Measurements from ENCODE around the gene SCN5A.
A peak's percentile ranks its signal among the peaks of the same experiment; 100 is the strongest.

The SCN5A gene

GRCh38 chr3:38649500-38650247 is at the start of gene SCN5A:
Gene SCN5A, minus strand, starts transcription at chr3:38649687. Its CDS starts 16,380 bp downstream, at chr3:38633307.
- DNase-seq (ENCODE audit: low spot score) = peak; percentile 52

GRCh38 chr3:38698760-38699159 is 49.3 kb upstream of the SCN5A start:
- no peak for DNase-seq (ENCODE audit: low spot score)

GRCh38 chr3:38698061-38698460 is 48.6 kb upstream of the SCN5A start:
- DNase-seq (ENCODE audit: low spot score) = no peak

- DNase-seq (ENCODE audit: low spot score) = no peak
These were observed 46.5 kb upstream of the SCN5A start for GRCh38 chr3:38696034-38696433.

GRCh38 chr3:38690185-38690584 is 40.7 kb upstream of the SCN5A start:
- no peak for DNase-seq (ENCODE audit: low spot score)

- no peak for DNase-seq (ENCODE audit: low spot score)
These were observed 40.3 kb upstream of the SCN5A start for GRCh38 chr3:38689774-38690173.

- DNase-seq (ENCODE audit: low spot score) = no peak
These were observed 39.9 kb upstream of the SCN5A start for GRCh38 chr3:38689346-38689745.

- no peak for DNase-seq (ENCODE audit: low spot score)
These were observed 37.8 kb upstream of the SCN5A start for GRCh38 chr3:38687321-38687720.

- no peak for DNase-seq (ENCODE audit: low spot score)
These were observed 35.1 kb upstream of the SCN5A start for GRCh38 chr3:38684546-38684945.

GRCh38 chr3:38669668-38670067 is 20.2 kb upstream of the SCN5A start:
- DNase-seq (ENCODE audit: low spot score) = no peak

GRCh38 chr3:38662544-38662943 is 13.1 kb upstream of the SCN5A start:
- DNase-seq (ENCODE audit: low spot score) = peak; percentile 75

GRCh38 chr3:38658841-38659240 is 9.4 kb upstream of the SCN5A start:
- no peak for DNase-seq (ENCODE audit: low spot score)

- DNase-seq (ENCODE audit: low spot score) = no peak
These were observed 7.9 kb upstream of the SCN5A start for GRCh38 chr3:38657369-38657768.

- peak; percentile 65 for DNase-seq (ENCODE audit: low spot score)
These were observed 6.3 kb upstream of the SCN5A start for GRCh38 chr3:38655708-38656300.

GRCh38 chr3:38653685-38654537 is 4.4 kb upstream of the SCN5A start:
- no peak for DNase-seq (ENCODE audit: low spot score)

GRCh38 chr3:38652934-38653333 is 3.4 kb upstream of the SCN5A start:
- no peak for DNase-seq (ENCODE audit: low spot score)

- DNase-seq (ENCODE audit: low spot score) = peak; percentile 66
These were observed 1.8 kb upstream of the SCN5A start for GRCh38 chr3:38651153-38651789.

GRCh38 chr3:38650248-38650951 is 913 bp upstream of the SCN5A start:
- no peak for DNase-seq (ENCODE audit: low spot score)

GRCh38 chr3:38648659-38649499 is 608 bp downstream of the SCN5A start:
- no peak for DNase-seq (ENCODE audit: low spot score)

- DNase-seq (ENCODE audit: low spot score) = no peak
These were observed 1.3 kb downstream of the SCN5A start for GRCh38 chr3:38648024-38648658.
